GM23338 (cell line): ENCODE data around the gene FLNC. TPM values are rescaled to one million over a fixed set of nuclear protein-coding genes. Genes with fewer than 3 reads are reported as not detected.

Experiments used
- ATAC-seq: fragments of 200-7000 bp; cut with Tn5 transposase; 3 replicates; pipeline ENCODE4 v1.9.1; 2020
- DNase-seq: peaks from one replicate; pipeline ENCODE4 v3.0.0-alpha.2; 2015; ENCODE audit warnings: low spot score
- H2AFZ ChIP-seq: fragments of 200-600 bp; sonication (generic); 2 replicates; pipeline ENCODE4 v1.8.0; 2016; ENCODE audit warnings: antibody characterized with exemption, mild to moderate bottlenecking, moderate library complexity
- H3F3A ChIP-seq: fragments of 200-600 bp; sonication (generic); replicated peaks from 2 replicates; pipeline ENCODE4 v1.8.0; 2017; ENCODE audit warnings: antibody characterized with exemption, mixed run types, low read depth
- H3K27ac ChIP-seq: fragments of 200-600 bp; sonication (generic); 2 replicates; pipeline ENCODE4 v1.6.1; 2016; ENCODE audit warnings: low read depth
- H3K27me3 ChIP-seq: fragments of 200-600 bp; sonication (generic); 2 replicates; pipeline ENCODE4 v1.8.0; 2016; ENCODE audit warnings: mild to moderate bottlenecking, mixed run types, moderate library complexity; ENCODE audit not compliant: insufficient read depth
- H3K36me3 ChIP-seq: fragments of 200-600 bp; sonication (generic); 2 replicates; pipeline ENCODE4 v1.8.0; 2016; ENCODE audit warnings: mild to moderate bottlenecking; ENCODE audit not compliant: insufficient read depth
- H3K4me1 ChIP-seq: fragments of 200-600 bp; sonication (generic); 2 replicates; pipeline ENCODE4 v1.8.0; 2016; ENCODE audit warnings: mild to moderate bottlenecking, moderate library complexity; ENCODE audit not compliant: insufficient read depth
- H3K4me2 ChIP-seq: fragments of 200-600 bp; sonication (generic); 2 replicates; pipeline ENCODE4 v1.7.1; 2017; ENCODE audit warnings: mixed run types
- H3K4me3 ChIP-seq: fragments of 200-600 bp; sonication (generic); 2 replicates; pipeline ENCODE4 v1.6.1; 2016; ENCODE audit warnings: mixed run types
- H3K79me2 ChIP-seq: fragments of 200-600 bp; sonication (generic); replicated peaks from 2 replicates; pipeline ENCODE4 v1.8.0; 2017; ENCODE audit warnings: mild to moderate bottlenecking; ENCODE audit not compliant: insufficient read depth
- H3K9me2 ChIP-seq: fragments of 200-600 bp; sonication (generic); 2 replicates; pipeline ENCODE4 v1.8.0; 2017; ENCODE audit not compliant: insufficient read depth
- H4K20me1 ChIP-seq: fragments of 200-600 bp; sonication (generic); replicated peaks from 2 replicates; pipeline ENCODE4 v1.8.0; 2017; ENCODE audit warnings: mild to moderate bottlenecking; ENCODE audit not compliant: insufficient read depth
- H3K27ac Mint-ChIP-seq: 2 replicates; pipeline ENCODE4 v1.8.0; 2020; ENCODE audit warnings: inconsistent platforms, mild to moderate bottlenecking, moderate library complexity, mixed read lengths
- H3K27me3 Mint-ChIP-seq: 3 replicates; pipeline ENCODE4 v1.8.0; 2022; ENCODE audit warnings: low read depth, mild to moderate bottlenecking, moderate library complexity, mixed read lengths, inconsistent platforms; ENCODE audit not compliant: insufficient read depth, poor library complexity
- H3K36me3 Mint-ChIP-seq: 3 replicates; pipeline ENCODE4 v1.8.0; 2021; ENCODE audit warnings: low read depth, mild to moderate bottlenecking, inconsistent platforms, moderate library complexity, mixed read lengths
- H3K4me1 Mint-ChIP-seq: 3 replicates; pipeline ENCODE4 v1.8.0; 2020; ENCODE audit warnings: mild to moderate bottlenecking, inconsistent platforms, mixed read lengths
- H3K4me3 Mint-ChIP-seq: 3 replicates; pipeline ENCODE4 v1.8.0; 2021; ENCODE audit warnings: moderate library complexity, mild to moderate bottlenecking, inconsistent platforms, mixed read lengths
- H3K9me3 Mint-ChIP-seq: 3 replicates; pipeline ENCODE4 v1.8.0; 2020; ENCODE audit warnings: moderate library complexity, mild to moderate bottlenecking, inconsistent platforms, mixed read lengths
- CREB1 ChIP-seq: fragments of 250-450 bp; sonication (Bioruptor Pico); IDR thresholded peaks from 2 replicates; pipeline ENCODE4 v1.5.0; 2020; ENCODE audit warnings: low read depth, mild to moderate bottlenecking, moderate library complexity
- EZH2 ChIP-seq: fragments of 200-600 bp; sonication (generic); IDR thresholded peaks from one replicate; pipeline ENCODE4 v1.8.0; 2017; ENCODE audit warnings: antibody characterized with exemption, mild to moderate bottlenecking, low read depth; ENCODE audit not compliant: unreplicated experiment
- EZH2phosphoT487 ChIP-seq: fragments of 200-600 bp; sonication (generic); IDR thresholded peaks from one replicate; pipeline ENCODE4 v1.8.1; 2018; ENCODE audit warnings: antibody characterized with exemption; ENCODE audit not compliant: unreplicated experiment
- JUNB ChIP-seq: IDR thresholded peaks from one replicate; pipeline ENCODE4 v1.6.1; 2016; ENCODE audit warnings: antibody characterized with exemption; ENCODE audit not compliant: unreplicated experiment
- NANOG ChIP-seq: IDR thresholded peaks from 2 replicates; pipeline ENCODE4 v1.6.1; 2016; ENCODE audit warnings: antibody characterized with exemption, borderline replicate concordance
- POLR2AphosphoS5 ChIP-seq: IDR thresholded peaks from 2 replicates; pipeline ENCODE4 v1.6.1; 2016; ENCODE audit warnings: antibody characterized with exemption, low read depth
- STAT1 ChIP-seq: IDR thresholded peaks from one replicate; pipeline ENCODE4 v1.6.1; 2016; ENCODE audit warnings: antibody characterized with exemption; ENCODE audit not compliant: unreplicated experiment
- ZNF114 ChIP-seq: fragments of 250-450 bp; sonication (Bioruptor Pico); IDR thresholded peaks from 2 replicates; pipeline ENCODE4 v1.5.0; 2020; ENCODE audit warnings: mild to moderate bottlenecking, moderate library complexity
- polyA plus RNA-seq: library from polyadenylated mRNA; unstranded; fragments of >200 nt; fragmentation: Nextera tagmentation; extraction: Ambion mirVana; gene quantifications from 2 replicates; pipeline ENCODE4 v1.2.1, GENCODE V29; 2016
- total RNA-seq: library from RNA; depleted of rRNA; stranded (reverse); fragments of >200 nt; shearing (Covaris generic); gene quantifications from 2 replicates; pipeline ENCODE4 v1.2.3, GENCODE V29; 2014
- TF ChIP-seq, protein P1 (sequence below): IDR thresholded peaks from one replicate; pipeline ENCODE4 v1.6.1; 2018; ENCODE audit warnings: antibody characterized with exemption; ENCODE audit not compliant: unreplicated experiment
- TF ChIP-seq, protein P2 (sequence below): IDR thresholded peaks from 2 replicates; pipeline ENCODE4 v1.6.1; 2016; ENCODE audit warnings: antibody characterized with exemption
- TF ChIP-seq, protein P3 (sequence below): fragments of 250-450 bp; sonication (Bioruptor Pico); IDR thresholded peaks from 2 replicates; pipeline ENCODE4 v1.5.0; 2020; ENCODE audit warnings: mild to moderate bottlenecking, moderate library complexity

Gene FLNC
- total and polyA plus RNA-seq, 2 experiments from 2014 or later, result 0.65 to 11.8 TPM

DNA sequence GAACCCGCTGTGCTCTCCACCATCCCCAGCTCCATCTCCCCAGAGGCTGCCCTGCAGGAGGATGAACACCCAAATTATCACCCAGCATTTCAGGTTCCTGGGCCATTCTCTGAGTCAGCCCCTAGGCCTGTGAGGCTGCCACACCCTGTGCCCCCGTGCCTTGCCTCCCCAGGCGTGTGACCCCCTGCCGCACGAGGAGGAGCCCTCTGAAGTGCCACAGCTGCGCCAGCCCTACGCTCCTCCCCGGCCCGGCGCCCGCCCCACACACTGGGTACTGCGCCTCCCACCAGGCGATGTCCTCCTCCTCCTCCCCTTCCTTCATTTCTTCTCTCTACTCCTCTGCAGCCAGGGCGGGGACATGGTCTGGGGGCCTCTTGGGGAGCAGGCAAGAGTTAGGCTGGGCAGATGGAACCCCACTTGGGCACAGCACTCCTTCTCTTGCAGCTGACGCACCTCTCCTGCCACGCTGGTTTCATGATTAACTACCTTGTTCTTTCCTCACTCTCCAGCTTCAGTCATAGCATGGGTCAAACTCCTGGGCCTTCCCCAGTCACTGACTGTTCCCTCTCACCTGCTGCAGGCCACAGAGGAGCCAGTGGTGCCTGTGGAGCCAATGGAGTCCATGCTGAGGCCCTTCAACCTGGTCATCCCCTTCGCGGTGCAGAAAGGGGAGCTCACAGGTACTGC lies 19.7 kb downstream of the FLNC start (continued):
- TF ChIP-seq, protein P1, sequence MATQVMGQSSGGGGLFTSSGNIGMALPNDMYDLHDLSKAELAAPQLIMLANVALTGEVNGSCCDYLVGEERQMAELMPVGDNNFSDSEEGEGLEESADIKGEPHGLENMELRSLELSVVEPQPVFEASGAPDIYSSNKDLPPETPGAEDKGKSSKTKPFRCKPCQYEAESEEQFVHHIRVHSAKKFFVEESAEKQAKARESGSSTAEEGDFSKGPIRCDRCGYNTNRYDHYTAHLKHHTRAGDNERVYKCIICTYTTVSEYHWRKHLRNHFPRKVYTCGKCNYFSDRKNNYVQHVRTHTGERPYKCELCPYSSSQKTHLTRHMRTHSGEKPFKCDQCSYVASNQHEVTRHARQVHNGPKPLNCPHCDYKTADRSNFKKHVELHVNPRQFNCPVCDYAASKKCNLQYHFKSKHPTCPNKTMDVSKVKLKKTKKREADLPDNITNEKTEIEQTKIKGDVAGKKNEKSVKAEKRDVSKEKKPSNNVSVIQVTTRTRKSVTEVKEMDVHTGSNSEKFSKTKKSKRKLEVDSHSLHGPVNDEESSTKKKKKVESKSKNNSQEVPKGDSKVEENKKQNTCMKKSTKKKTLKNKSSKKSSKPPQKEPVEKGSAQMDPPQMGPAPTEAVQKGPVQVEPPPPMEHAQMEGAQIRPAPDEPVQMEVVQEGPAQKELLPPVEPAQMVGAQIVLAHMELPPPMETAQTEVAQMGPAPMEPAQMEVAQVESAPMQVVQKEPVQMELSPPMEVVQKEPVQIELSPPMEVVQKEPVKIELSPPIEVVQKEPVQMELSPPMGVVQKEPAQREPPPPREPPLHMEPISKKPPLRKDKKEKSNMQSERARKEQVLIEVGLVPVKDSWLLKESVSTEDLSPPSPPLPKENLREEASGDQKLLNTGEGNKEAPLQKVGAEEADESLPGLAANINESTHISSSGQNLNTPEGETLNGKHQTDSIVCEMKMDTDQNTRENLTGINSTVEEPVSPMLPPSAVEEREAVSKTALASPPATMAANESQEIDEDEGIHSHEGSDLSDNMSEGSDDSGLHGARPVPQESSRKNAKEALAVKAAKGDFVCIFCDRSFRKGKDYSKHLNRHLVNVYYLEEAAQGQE, result no peak
- TF ChIP-seq POLR2AphosphoS5, result no peak
- TF ChIP-seq JUNB, result no peak
- no peak for TF ChIP-seq EZH2phosphoT487
- no peak for TF ChIP-seq ZNF114 (CRISPR knock-in tag)
- no peak for TF ChIP-seq STAT1
- TF ChIP-seq NANOG, result no peak
- TF ChIP-seq EZH2, result no peak

DNA sequence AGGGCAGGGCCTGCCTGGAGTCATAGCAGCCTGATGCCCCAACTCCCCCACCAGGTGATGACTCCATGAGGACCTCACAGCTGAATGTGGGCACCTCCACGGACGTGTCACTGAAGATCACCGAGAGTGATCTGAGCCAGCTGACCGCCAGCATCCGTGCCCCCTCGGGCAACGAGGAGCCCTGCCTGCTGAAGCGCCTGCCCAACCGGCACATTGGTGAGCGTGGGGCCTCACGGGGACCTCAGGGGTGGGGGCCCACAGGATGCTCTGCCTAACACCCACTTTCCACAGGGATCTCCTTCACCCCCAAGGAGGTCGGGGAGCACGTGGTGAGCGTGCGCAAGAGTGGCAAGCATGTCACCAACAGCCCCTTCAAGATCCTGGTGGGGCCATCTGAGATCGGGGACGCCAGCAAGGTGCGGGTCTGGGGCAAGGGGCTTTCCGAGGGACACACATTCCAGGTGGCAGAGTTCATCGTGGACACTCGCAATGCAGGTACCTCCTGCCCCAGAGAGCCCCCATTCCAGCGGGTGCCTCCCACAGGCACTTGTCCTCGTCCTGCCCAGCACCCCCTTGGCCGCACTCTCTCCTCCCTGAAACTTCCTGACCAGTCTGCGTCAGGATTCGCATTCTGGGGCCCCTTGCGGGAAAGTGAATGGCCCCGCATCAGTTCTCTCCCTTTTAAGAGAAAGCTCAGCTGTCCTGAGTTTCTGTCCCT lies 22.5 kb downstream of the FLNC start:
- Mint-ChIP-seq H3K36me3 (no peaks in the 10 kb centered on the region), H3K27ac (no peak overlapping the region), H3K4me1 (no peaks in the 10 kb centered on the region; the same call in 2 of the 3 replicates), H3K4me3 (no peak overlapping the region), H3K27me3 (peaks cover 9% of the 10 kb centered on the region), H3K9me3 (no peaks in the 10 kb centered on the region)
- H3F3A ChIP-seq, result no peaks in the 10 kb centered on the region
- no peaks in the 10 kb centered on the region for H4K20me1 ChIP-seq
- no peak overlapping the region for H3K4me2 ChIP-seq
- no peaks in the 10 kb centered on the region for H3K36me3 ChIP-seq
- no peak overlapping the region for H2AFZ ChIP-seq
- no peak overlapping the region for H3K4me3 ChIP-seq
- H3K79me2 ChIP-seq, result no peaks in the 10 kb centered on the region
- no peaks in the 10 kb centered on the region for H3K9me2 ChIP-seq
- no peaks in the 10 kb centered on the region for H3K4me1 ChIP-seq
- no peak for ATAC-seq
- no peak overlapping the region for H3K27ac ChIP-seq
- DNase-seq, result no peak
- H3K27me3 ChIP-seq, result no peaks in the 10 kb centered on the region
- no peak for TF ChIP-seq EZH2phosphoT487
- TF ChIP-seq, protein P2, sequence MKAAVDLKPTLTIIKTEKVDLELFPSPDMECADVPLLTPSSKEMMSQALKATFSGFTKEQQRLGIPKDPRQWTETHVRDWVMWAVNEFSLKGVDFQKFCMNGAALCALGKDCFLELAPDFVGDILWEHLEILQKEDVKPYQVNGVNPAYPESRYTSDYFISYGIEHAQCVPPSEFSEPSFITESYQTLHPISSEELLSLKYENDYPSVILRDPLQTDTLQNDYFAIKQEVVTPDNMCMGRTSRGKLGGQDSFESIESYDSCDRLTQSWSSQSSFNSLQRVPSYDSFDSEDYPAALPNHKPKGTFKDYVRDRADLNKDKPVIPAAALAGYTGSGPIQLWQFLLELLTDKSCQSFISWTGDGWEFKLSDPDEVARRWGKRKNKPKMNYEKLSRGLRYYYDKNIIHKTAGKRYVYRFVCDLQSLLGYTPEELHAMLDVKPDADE, result no peak
- TF ChIP-seq EZH2, result no peak
- no peak for TF ChIP-seq CREB1 (CRISPR knock-in tag)
- TF ChIP-seq, protein P3, sequence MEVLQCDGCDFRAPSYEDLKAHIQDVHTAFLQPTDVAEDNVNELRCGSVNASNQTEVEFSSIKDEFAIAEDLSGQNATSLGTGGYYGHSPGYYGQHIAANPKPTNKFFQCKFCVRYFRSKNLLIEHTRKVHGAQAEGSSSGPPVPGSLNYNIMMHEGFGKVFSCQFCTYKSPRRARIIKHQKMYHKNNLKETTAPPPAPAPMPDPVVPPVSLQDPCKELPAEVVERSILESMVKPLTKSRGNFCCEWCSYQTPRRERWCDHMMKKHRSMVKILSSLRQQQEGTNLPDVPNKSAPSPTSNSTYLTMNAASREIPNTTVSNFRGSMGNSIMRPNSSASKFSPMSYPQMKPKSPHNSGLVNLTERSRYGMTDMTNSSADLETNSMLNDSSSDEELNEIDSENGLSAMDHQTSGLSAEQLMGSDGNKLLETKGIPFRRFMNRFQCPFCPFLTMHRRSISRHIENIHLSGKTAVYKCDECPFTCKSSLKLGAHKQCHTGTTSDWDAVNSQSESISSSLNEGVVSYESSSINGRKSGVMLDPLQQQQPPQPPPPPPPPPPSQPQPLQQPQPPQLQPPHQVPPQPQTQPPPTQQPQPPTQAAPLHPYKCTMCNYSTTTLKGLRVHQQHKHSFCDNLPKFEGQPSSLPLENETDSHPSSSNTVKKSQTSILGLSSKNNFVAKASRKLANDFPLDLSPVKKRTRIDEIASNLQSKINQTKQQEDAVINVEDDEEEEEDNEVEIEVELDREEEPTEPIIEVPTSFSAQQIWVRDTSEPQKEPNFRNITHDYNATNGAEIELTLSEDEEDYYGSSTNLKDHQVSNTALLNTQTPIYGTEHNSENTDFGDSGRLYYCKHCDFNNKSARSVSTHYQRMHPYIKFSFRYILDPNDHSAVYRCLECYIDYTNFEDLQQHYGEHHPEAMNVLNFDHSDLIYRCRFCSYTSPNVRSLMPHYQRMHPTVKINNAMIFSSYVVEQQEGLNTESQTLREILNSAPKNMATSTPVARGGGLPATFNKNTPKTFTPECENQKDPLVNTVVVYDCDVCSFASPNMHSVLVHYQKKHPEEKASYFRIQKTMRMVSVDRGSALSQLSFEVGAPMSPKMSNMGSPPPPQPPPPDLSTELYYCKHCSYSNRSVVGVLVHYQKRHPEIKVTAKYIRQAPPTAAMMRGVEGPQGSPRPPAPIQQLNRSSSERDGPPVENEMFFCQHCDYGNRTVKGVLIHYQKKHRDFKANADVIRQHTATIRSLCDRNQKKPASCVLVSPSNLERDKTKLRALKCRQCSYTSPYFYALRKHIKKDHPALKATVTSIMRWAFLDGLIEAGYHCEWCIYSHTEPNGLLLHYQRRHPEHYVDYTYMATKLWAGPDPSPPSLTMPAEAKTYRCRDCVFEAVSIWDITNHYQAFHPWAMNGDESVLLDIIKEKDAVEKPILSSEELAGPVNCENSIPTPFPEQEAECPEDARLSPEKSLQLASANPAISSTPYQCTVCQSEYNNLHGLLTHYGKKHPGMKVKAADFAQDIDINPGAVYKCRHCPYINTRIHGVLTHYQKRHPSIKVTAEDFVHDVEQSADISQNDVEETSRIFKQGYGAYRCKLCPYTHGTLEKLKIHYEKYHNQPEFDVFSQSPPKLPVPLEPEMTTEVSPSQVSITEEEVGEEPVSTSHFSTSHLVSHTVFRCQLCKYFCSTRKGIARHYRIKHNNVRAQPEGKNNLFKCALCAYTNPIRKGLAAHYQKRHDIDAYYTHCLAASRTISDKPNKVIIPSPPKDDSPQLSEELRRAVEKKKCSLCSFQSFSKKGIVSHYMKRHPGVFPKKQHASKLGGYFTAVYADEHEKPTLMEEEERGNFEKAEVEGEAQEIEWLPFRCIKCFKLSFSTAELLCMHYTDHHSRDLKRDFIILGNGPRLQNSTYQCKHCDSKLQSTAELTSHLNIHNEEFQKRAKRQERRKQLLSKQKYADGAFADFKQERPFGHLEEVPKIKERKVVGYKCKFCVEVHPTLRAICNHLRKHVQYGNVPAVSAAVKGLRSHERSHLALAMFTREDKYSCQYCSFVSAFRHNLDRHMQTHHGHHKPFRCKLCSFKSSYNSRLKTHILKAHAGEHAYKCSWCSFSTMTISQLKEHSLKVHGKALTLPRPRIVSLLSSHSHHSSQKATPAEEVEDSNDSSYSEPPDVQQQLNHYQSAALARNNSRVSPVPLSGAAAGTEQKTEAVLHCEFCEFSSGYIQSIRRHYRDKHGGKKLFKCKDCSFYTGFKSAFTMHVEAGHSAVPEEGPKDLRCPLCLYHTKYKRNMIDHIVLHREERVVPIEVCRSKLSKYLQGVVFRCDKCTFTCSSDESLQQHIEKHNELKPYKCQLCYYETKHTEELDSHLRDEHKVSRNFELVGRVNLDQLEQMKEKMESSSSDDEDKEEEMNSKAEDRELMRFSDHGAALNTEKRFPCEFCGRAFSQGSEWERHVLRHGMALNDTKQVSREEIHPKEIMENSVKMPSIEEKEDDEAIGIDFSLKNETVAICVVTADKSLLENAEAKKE, result no peak
- no peak for TF ChIP-seq NANOG
- TF ChIP-seq ZNF114 (CRISPR knock-in tag), result no peak
- TF ChIP-seq POLR2AphosphoS5, result no peak
